NB4 (cell line): Measurements from ENCODE around the gene SAE1.

Experiments used
- DNase-seq: peaks from one replicate; pipeline ENCODE4 v3.0.0; 2010; ENCODE audit warnings: low read depth
- H3K4me3 ChIP-seq: one replicate; pipeline ENCODE4 v1.5.1; 2011; ENCODE audit warnings: mild to moderate bottlenecking, low read depth, low read length, moderate library complexity
- CTCF ChIP-seq: IDR thresholded peaks from one replicate; pipeline ENCODE4 v1.5.1; 2012; ENCODE audit warnings: low read depth, low read length
- MYC ChIP-seq: IDR thresholded peaks from 2 replicates; pipeline ENCODE4 v1.6.1; 2011; ENCODE audit warnings: low read depth, low read length
- POLR2A ChIP-seq: IDR thresholded peaks from 2 replicates; pipeline ENCODE4 v1.6.1; 2011; ENCODE audit warnings: mild to moderate bottlenecking; ENCODE audit not compliant: insufficient read length; ENCODE audit errors: extremely low read depth
- TF ChIP-seq, protein P1 (sequence below): IDR thresholded peaks from 2 replicates; pipeline ENCODE4 v1.6.1; 2011; ENCODE audit warnings: low read depth, low read length

The SAE1 gene

DNA sequence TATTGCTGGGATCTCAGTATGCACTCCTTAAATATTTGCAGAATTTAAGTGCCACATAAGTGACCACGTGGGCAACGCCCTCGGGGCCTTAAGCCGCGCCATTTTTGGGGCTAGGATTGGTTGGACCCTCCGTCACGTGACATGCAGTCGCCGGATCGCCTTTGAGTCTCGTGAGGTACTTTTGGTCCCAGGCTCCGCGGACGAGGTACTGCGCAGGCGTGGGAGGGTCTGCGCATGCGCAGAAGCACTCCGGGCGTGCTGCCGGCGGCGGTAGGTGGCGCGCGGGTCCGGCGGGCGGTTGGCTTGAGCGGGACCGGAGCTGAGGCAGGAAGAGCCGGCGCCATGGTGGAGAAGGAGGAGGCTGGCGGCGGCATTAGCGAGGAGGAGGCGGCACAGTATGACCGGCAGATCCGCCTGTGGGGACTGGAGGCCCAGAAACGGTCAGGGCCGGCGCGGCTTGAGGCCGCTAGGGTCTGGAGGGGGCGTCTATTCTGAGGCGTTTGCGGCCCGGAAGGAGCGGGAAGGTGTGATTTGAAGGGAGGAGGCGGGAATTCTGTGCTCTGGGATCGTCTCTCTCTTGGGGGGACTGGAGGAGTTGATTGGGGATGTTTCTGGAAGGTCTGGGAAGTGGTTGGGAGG, at the start of gene SAE1:
Gene SAE1 (plus strand): TSS at position 247 of the 639 bp plus-strand sequence. CDS start 96 bp downstream, at position 343.
- TF ChIP-seq CTCF (peak; percentile 70), MYC (peak; percentile 99), POLR2A (peak; percentile 100)
- TF ChIP-seq, protein P1, sequence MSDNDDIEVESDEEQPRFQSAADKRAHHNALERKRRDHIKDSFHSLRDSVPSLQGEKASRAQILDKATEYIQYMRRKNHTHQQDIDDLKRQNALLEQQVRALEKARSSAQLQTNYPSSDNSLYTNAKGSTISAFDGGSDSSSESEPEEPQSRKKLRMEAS: peak; percentile 100
- peak; percentile 100 for DNase-seq
- peak within 1 kb of the TSS; percentile 92 for H3K4me3 ChIP-seq

DNA sequence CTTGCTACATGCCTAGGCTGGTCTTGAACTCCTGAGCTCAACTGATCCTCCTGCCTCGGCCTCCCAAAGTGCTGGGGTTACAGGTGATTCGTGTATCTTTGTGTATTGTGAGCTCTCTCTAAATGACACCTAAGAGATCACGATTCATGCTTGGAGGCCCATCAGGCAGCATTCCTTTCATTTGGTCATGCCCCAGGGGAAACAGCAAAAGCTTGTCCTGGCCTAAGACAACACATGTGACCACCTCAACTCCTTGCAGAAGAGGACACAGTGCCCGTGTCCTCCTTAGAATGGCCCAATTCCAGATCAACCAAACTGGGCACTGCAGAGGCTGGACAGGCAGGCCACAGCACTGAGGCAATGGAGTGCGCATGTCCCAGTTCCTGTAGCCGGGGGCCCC, 49.5 kb upstream of the SAE1 start:
- no peak overlapping the region for H3K4me3 ChIP-seq
- TF ChIP-seq POLR2A (no peak), CTCF (no peak), MYC (no peak)
- TF ChIP-seq, protein P1: no peak
- no peak for DNase-seq

DNA sequence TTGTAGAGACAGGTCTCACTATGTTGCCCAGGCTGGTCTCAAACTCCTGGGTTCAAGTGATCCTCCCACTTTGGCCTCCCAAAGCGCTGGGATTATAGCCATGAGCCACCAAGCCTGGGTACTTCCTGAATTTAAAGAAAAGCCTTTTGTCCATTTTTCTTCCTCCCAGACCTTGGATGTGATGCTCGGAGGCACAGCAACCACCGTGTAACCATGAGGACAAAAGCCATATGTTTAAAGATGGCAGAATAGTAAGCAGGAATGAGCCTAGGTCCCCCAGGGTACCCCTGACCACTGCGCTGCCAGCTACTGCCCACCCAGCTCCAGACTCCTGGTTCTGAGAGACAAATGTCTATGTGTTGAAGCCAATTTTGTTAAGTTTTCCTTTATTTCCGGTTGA, 48.1 kb upstream of the SAE1 start:
- no peak overlapping the region for H3K4me3 ChIP-seq
- TF ChIP-seq MYC: no peak
- no peak for TF ChIP-seq CTCF
- no peak for TF ChIP-seq POLR2A
- no peak for DNase-seq

- DNase-seq: no peak
- no peak overlapping the region for H3K4me3 ChIP-seq
- no peak for TF ChIP-seq MYC
- no peak for TF ChIP-seq POLR2A
- TF ChIP-seq CTCF: no peak
These were observed 45.7 kb upstream of the SAE1 start for GRCh38 chr19:47084879-47085439.

GRCh38 chr19:47086280-47086679, 44.4 kb upstream of the SAE1 start:
- TF ChIP-seq CTCF (no peak), POLR2A (no peak), MYC (no peak)
- H3K4me3 ChIP-seq: no peak overlapping the region
- no peak for DNase-seq

DNA sequence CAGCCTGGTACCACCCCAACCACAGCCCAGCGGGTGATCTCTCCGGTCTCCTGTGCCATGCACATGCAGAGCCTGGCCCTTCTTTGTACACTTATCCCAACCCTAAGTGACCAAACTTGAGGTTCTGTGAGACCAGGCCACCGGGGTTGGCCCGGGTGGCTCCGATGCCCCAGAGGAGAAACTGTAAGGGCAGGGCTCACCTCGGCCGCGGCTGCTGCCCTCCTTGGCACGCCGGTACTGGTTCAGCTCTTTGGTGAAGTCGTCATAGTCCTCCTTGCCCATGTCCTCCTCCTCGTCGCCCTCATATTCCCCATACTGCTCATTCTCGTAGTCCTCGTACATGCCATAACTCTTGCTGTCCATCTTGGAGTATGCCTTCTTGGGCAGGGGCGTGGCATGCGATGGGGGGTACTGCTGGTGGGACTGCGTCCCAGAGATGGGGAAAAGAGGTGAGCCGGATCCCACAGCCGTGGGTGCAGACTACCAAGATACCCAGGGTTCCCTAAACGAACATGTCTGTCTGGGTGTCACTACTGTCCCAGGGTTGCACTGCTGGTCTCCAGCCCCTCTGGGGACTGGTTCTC, 40.8 kb upstream of the SAE1 start:
- TF ChIP-seq MYC (no peak), POLR2A (no peak), CTCF (no peak)
- TF ChIP-seq, protein P1: no peak
- H3K4me3 ChIP-seq: no peak overlapping the region
- DNase-seq: no peak
